ENCODE data around the gene FALEC. TPM values are rescaled to one million over a fixed set of nuclear protein-coding genes. Genes with fewer than 3 reads are reported as not detected.

The FALEC gene
- total and polyA plus RNA-seq, 2 of the 8 experiments (the other 6 are each of a cell fraction or from before 2014, with no cell fraction given) = not detected

DNA sequence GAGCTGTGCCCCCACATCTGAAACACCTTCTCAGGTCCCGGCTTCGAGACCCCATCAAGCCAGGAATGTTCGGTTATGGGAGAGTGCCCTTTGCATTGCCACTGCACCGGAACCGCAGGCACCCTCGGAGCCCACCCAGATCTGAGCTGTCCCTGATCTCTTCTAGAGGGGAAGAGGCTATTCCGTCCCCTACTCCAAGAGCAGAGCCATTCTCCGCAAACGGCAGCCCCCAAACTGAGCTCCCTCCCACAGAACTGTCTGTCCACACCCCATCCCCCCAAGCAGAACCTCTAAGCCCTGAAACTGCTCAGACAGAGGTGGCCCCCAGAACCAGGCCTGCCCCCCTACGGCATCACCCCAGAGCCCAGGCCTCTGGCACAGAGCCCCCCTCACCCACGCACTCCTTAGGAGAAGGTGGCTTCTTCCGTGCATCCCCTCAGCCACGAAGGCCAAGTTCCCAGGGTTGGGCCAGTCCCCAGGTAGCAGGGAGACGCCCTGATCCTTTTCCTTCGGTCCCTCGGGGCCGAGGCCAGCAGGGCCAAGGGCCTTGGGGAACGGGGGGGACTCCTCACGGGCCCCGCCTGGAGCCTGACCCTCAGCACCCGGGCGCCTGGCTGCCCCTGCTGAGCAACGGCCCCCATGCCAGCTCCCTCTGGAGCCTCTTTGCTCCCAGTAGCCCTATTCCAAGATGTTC lies 38.0 kb downstream of the FALEC start (continued):
- no peak for TF ChIP-seq KDM4A (IDR thresholded peaks at IDR 0.05; ENCODE audit: low read depth, low read length, severe bottlenecking)
- no peak for TF ChIP-seq RAD21 (IDR thresholded peaks at IDR 0.05 in 1 of 2, conservative IDR thresholded peaks at IDR 0.05 in 1 of 2; ENCODE audit: low read depth in 2 of 2, low read length in 2 of 2)
- no peak for TF ChIP-seq BCL11A (IDR thresholded peaks at IDR 0.05; ENCODE audit: low read depth in 2 of 2, low read length in 2 of 2)
- TF ChIP-seq, protein P1, sequence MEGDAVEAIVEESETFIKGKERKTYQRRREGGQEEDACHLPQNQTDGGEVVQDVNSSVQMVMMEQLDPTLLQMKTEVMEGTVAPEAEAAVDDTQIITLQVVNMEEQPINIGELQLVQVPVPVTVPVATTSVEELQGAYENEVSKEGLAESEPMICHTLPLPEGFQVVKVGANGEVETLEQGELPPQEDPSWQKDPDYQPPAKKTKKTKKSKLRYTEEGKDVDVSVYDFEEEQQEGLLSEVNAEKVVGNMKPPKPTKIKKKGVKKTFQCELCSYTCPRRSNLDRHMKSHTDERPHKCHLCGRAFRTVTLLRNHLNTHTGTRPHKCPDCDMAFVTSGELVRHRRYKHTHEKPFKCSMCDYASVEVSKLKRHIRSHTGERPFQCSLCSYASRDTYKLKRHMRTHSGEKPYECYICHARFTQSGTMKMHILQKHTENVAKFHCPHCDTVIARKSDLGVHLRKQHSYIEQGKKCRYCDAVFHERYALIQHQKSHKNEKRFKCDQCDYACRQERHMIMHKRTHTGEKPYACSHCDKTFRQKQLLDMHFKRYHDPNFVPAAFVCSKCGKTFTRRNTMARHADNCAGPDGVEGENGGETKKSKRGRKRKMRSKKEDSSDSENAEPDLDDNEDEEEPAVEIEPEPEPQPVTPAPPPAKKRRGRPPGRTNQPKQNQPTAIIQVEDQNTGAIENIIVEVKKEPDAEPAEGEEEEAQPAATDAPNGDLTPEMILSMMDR (IDR thresholded peaks at IDR 0.05; ENCODE audit: control extremely low read depth in 1 of 3, insufficient read depth in 1 of 3, low read depth in 1 of 3, low read length in 3 of 3) = no peak
- no peak for TF ChIP-seq CBX8 (IDR thresholded peaks at IDR 0.05; ENCODE audit: borderline replicate concordance, low read depth, low read length)
- no peak for TF ChIP-seq SIRT6 (IDR thresholded peaks at IDR 0.05; ENCODE audit: low read length)
- TF ChIP-seq HDAC2 (IDR thresholded peaks at IDR 0.05; ENCODE audit: borderline replicate concordance in 1 of 2, low read depth in 2 of 2, low read length in 2 of 2) = no peak
- TF ChIP-seq SUZ12 (IDR thresholded peaks at IDR 0.05; ENCODE audit: low read length) = no peak
